T follicular helper cell (primary cell): ENCODE results near the gene CACNG8.
"Not testable (repeated sequence)": the region's sequence is repeated elsewhere in the genome, so short reads cannot be mapped to it uniquely, and the experiment has no call there.

Source experiments
- DNase-seq: peaks from one replicate; pipeline ENCODE4 v3.0.0-alpha.2; 2020; ENCODE audit warnings: low read depth

Gene CACNG8

GRCh38 chr19:54035215-54036178 lies 72.8 kb downstream of the CACNG8 start:
- DNase-seq, result no peak

- not testable (repeated sequence) for DNase-seq
These were observed 73.8 kb downstream of the CACNG8 start for GRCh38 chr19:54036542-54036941.
